GM18505 (cell line): Measurements from ENCODE around the gene ESPNL.
"Not testable (repeated sequence)": the region's sequence is repeated elsewhere in the genome, so short reads cannot be mapped to it uniquely, and the experiment has no call there.

Experiments
- ATAC-seq: cut with Tn5 transposase; IDR thresholded peaks from one replicate; pipeline ENCODE4 v1.9.1; 2021; ENCODE audit not compliant: unreplicated experiment
- POLR2A ChIP-seq: IDR thresholded peaks from 4 replicates; pipeline ENCODE4 v1.6.1; 2011; ENCODE audit warnings: borderline replicate concordance; ENCODE audit not compliant: insufficient read depth, insufficient read length; ENCODE audit errors: extremely low read depth

ESPNL gene

DNA sequence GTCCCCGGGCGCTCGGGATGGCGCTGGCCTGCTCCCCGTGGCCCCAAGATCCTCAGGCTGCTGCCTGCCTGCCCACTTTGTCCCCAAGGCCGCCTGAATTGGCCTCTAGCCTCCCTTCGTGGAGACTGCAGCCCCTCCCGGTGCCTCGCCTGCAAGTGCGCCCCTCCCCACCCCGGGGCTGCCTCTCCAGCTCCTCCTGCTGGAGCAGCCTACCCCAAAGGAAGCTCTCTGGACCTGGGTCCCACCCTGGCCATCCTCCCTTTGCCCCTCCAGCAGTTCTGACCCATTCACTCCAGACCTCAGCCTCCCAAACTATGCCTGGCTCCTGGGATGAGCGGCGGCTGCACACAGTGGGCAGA is 6.2 kb downstream of the ESPNL start:
- TF ChIP-seq POLR2A: no peak
- no peak for ATAC-seq

DNA sequence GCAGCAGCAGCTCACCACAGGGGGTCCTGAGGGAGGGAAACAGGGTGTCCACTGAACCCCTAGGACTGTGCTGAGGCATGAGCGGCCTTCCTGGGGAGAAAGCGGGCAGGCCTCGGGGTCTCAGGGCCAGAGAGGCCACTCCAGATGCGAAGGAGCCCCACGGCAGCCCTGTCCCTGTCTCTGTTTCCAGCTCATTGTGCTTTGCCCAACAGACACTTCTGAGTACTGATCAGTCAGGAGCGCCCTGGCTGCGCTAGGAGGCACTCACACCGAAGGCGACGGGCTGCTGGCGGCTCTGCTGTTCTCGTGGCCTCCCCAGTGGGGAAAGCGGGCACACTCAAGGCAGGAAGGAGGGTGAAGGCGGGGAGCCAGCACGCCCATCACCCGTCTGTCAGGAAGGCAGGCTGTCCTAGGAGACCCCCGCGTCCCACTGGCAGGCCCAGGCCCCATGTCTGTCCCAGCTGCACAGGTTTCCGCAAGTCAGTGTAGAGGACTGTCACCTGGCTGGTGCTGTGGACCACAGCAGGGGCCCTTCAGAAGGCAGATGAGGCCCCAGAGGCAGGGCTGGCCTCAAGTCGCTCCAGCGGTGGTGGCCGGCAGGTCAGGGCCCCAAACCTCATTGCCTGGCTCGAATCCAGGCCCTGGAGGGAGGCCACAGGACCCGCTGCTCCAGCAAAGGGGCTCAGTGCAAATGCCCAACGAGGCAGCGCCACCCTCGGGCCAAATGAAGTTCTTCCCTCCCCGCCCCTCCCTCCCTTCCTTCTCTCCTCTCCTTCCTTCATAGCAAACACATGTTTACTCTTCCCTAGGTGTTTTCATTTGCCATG is 6.8 kb downstream of the ESPNL start:
- no peak for TF ChIP-seq POLR2A
- no peak for ATAC-seq

DNA sequence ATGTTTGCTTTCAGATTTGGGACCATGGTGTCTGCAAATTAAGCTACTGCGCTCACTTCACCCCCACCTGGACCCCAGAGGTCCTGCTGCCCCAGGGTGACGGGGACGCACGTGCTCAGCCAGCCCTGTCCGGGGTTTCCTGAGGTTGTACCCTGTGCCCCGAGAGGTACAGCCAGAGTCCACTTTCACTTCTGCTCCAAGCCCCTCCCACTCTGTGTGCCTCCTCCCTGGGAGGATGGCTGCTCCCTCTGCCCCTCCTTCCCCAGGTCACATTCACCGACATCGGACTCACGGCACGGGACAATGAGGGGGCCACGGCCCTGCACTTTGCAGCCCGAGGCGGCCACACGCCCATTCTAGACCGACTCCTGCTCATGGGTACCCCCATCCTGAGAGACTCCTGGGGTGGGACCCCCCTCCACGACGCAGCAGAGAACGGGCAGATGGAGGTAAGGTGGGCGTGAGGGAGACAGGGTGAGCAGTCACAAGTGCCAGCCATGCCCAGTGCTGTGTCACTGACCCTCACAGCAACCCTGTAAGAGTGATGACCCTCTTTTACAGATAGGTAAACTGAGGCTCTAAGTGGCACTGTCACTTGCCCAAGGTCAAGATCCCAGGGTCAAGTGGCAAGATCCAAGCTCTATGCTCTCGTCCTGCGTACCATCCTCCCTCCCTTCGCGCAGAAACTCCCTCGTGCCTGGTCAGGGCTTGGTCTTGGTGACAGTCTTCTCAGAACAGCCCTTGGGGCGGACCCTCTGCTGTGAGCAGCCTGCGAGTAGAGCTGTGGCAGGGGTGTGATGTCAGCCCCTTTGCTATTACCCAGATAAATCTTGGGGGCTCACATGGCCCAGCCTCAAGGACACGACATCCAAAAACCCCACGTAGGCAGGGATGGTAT is 7.6 kb downstream of the ESPNL start:
- TF ChIP-seq POLR2A: peak; percentile 51
- no peak for ATAC-seq

DNA sequence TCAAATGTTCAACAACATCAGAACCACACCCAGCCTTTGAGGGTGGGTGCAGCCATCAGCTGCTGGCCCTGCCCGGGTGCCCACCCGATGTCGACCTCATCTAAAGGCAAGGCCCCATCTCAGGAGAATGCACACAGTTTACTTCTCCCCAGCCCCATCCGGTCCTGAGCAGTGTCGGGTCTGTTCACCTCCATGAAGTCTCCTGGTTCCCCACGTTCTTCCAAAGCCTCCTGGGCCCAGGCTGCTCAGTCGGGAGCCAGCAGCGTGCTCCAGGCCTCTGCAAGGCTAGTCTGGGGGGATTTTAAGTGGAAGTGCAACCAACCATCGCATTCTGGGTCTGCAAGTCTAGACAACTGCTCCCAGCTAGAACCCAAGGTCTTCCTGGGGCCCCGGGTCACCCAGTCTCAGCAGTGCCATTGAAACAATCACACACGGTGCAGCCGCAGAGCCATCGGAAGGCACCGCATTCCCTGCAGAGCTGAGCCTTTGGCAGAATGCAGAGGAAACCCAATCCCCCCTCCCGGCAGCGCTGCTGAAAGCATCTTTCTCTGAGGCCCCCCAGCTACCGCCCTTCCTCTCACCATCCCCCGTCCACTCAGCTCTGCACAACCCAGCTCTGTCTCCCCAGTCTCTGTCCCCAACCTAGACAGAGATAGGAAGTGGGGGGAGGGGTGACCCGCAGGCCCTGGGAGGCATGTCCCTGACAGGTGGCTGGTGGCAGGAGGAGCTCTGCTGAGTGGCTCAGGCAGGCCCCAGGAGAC is 8.5 kb downstream of the ESPNL start:
- no peak for TF ChIP-seq POLR2A

DNA sequence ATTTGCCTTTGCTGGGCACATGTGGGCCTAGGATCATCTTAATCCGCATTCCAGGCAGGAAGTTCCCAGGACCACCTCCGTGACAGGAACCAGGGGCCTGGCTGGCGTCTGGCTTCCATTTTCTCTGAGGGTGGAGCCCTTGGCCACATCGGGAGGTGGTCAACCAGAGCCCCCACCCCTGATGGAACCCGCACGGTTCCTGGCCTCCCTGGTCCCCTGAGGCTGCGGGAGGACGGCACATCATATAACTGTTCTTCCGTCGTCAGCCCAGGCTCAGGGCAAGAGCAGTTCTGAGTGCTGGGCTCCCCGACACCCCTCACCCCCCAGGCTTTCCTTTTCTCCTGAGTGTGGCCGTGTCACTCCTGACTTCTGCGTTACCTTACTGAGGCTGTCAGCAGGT is 13.5 kb downstream of the ESPNL start:
- ATAC-seq: no peak
- TF ChIP-seq POLR2A: no peak

More for the DNA sequence above, 8.5 kb downstream of the ESPNL start:
- peak; percentile 71 for ATAC-seq

DNA sequence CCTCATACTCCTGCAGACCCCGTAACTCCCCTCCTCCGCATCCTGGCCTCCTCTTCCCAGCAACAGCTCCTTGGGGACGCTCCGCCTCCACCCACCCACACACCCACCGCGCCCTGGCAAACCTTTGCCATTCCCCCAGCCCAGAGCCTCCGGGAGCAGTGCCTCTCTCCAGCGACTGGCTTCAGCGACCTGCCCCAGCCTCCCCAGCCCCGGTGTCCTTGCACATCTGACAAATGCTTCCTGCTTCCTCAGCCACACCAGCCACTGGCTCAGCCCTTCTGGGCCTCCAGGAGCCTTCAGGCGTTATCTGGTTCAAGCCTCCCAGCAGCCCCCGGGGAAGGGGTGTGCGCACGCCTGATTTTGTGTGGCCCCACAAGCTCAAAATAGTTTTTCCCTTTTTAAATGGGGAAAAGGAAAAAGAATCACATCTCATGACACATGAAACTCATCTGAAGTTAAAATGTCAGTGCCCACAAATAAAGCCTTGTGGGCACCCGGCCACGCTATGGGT is 14.2 kb downstream of the ESPNL start:
- TF ChIP-seq POLR2A: no peak
- ATAC-seq: no peak

DNA sequence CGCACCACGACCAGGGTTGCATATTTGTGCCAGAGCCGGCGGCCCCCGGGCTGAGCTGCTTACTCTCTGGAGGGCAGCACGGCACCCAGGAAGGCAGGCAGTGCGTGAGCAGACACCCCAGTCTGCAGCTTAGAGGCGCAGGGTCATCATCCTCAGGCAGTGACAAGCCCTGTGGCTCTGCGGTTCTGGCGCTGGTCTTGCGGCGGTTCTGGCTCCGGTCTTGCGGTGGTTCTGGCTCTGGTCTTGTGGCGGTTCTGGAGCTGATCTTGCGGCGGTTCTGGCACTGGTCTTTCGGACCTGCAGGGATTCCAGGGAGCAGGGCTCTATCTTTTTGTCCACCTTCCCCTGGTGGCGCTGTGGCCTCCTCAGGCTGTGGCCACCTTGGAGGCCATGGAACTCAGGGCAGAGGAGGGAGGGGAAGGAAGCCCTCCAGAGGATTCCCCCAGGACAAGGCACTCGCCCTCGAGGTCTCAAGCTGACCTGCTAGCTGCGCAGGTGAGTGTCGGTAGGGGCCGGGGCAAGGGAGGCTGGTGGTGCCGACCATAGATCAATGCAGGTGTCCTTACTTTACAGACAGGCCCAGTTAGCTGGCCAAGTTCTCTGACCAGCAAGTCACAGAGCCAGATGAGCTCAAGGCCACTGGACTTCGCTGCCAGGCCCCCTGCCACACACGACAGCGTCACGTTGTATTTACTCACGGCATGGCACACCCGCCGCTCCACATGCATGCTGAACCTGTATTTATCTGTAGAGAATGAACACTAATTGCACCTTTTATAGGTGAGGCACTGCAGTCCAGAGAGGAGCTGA is 14.9 kb downstream of the ESPNL start:
- no peak for ATAC-seq
- TF ChIP-seq POLR2A: no peak

DNA sequence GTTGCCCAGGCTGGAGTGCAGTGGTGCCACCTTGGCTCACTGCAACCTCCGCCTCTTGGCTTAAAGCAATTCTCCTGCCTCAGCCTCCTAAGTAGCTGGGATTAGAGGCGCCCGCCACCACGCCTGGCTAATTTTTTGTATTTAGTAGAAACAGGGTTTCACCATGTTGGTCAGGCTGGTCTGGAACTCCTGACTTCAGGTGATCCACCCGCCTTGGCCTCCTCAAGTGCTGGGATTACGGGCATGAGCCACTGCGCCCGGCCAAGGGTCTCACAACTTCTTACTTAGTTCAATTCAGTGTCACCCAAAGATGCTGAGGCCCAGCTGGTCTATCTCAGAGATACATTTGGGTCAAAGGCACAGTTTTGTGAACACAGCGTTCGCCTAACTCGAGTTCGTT is 15.6 kb downstream of the ESPNL start:
- ATAC-seq: not testable (repeated sequence)

DNA sequence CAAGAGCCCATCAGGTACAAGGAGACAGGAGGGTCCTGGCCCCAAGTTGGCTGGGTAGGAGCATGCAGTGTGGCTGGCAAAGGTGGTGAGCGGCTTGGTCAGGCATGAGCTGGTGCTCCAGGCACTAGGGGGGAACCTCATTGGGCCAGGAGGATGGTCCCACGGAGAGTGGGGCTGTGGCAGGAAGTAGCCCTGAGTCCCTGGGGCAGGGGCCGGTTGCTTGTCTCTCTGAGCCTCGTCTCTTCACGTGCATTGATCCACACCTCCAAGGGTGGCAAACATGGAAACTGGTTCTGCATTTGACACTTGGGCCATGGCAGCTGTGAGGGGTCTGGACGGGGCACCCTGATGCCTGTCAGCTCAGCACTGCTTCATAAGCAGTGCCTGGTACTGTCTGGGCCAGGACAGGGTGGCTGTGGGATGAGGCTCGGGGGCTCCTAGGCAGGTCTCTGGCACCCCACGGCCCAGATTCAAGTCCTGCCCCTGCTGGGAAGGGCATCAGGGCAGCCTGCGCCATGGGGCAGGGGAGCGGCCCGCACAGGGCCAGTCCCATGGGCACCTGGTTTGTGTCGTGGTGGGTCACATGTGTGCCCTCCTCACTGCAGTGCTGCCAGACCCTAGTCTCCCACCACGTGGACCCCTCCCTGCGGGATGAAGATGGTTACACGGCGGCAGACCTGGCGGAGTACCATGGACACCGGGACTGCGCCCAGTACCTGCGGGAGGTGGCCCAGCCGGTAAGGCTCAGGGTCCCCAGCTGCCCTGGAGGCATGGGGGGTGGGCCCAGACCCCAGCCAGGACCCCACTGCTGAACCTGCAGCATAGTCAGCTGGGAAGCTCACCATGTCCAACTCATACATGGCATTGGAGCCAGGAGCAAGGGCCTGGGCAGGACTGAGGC is 16.4 kb downstream of the ESPNL start:
- TF ChIP-seq POLR2A: no peak
- ATAC-seq: no peak

DNA sequence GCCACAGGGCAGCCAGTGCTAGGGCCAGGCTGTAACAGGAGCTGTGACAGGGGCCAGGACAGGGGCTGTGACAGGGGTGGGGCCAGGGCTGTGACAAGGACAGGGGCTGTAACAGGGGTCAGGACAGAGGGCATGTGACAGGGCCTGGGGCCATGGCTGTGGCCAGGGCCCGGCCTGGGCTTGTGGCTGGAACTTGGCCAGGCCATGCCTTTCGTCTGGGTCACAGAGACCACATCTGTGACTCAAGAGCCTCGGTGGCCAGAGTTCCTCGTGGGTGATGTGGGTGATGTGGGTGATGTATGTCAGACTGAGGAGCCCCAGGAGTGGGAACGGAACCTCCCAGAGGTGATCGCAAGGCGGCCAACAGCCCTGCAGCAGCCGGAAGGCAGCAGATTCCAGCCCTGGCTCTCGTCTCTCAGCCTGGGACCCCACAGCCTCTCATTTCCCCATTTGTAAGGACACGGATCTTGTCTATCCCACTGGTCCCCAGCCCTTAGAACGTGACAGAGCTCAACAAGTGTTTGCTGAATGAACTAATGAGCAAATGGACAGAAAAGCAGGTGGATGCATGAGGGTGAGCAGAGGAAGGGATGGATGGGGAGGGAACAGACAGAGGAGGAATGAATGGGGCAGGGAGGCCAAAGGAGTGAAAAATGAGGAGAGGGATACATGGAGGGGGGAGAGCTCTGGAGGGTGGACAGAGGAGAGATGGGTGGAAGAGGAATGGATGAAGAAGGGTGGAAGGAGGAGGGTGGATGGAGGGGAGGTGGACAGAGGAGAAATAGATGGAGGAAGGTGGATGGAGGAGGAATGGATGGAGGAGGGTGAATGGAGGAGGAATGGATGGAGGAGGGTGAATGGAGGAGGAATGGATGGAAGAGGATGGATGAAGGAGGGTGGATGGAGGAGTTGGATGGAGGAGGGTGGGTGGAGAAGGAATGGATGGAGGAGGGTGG is 17.3 kb downstream of the ESPNL start:
- TF ChIP-seq POLR2A: no peak
- no peak for ATAC-seq
